KOPT-K1 (cell line): ENCODE data around the gene TNK1.
"Not testable (repeated sequence)": the region's sequence is repeated elsewhere in the genome, so short reads cannot be mapped to it uniquely, and the experiment has no call there.

Source experiments
- H3K27ac ChIP-seq: fragments of 200-600 bp; sonication (generic); 2 replicates; pipeline ENCODE4 v1.5.1; 2016; ENCODE audit warnings: antibody characterized with exemption, mild to moderate bottlenecking, low read depth, low read length; ENCODE audit not compliant: poor library complexity, severe bottlenecking
- H3K36me3 ChIP-seq: fragments of 200-600 bp; sonication (generic); 2 replicates; pipeline ENCODE4 v1.5.1; 2017; ENCODE audit warnings: antibody characterized with exemption, mild to moderate bottlenecking, low read length, moderate library complexity; ENCODE audit not compliant: insufficient read depth
- H3K9me3 ChIP-seq: fragments of 200-600 bp; sonication (generic); 2 replicates; pipeline ENCODE4 v1.5.1; 2017; ENCODE audit warnings: antibody characterized with exemption, low read length, mild to moderate bottlenecking; ENCODE audit not compliant: insufficient read depth, poor library complexity, severe bottlenecking

The TNK1 gene

DNA sequence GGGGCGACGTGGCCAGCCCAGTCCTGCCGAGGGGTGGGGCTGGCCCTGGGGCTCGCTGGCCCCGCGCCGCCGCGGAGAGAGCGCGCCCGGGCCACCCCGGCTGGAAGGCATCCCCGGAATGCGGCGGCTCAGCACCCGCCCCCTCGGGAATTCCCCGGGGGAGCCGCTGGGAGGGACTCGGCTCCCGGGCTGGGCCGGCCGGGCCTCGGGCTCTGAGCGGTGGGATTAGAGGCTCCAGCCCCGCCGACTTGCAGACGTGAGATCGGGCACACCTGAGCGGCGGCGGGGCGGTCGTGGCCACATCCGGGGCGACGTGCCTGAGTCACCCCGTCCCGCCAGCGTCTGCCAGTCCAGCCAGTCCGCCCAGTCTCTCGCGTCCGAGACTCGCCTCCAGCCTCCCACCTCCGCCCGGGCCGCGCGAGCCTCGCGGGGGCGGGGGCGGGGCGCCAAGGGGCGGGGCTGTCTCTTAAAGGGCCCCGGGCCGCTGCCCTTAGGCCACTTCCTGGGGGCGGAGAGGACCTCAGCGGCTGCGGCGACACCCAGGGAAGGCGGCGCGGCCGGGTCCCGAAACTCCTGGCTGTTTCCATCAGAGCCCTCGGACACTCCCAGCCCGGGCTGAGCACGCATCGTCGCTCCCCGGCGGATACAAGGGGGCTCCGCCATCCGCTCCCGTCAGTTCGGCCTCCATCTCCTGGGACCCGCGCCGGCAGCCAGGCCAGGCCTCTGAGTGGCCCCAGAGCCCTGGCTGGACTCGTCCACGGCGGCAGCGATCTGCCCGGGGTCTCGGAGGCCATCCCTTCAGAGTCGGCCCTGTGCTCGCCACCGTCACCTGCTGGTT, 29.0 kb upstream of the TNK1 start, which contains the start of gene KCTD11:
Gene KCTD11, plus strand, starts transcription at position 498 of the 838 bp plus-strand sequence.
- H3K27ac ChIP-seq, result no peak within 1 kb of the TSS
- H3K36me3 ChIP-seq, result peaks cover 65% of the 10 kb centered on the region
- H3K9me3 ChIP-seq, result no peaks in the 10 kb centered on the region

DNA sequence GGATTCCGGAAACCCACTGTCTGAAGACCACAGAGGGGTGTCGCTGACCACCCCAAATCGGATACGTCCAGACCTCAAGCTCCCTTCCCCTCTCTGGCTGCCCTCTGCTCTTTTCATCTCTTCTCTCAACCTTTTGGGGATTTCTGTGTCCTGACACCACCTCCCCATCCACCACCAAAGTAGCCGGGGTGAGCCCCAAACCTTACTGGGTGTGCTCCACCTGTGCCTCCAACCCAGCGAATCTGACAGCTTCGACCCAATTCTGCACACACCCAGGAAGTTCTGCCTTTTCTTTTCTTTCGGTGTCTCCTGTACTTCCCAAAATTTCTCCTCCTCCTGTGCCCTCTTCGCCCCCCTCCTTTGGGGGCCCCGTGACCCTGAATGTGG, 28.4 kb upstream of the TNK1 start:
- Histone ChIP-seq H3K27ac (no peak overlapping the region), H3K9me3 (no peaks in the 10 kb centered on the region), H3K36me3 (peaks cover 59% of the 10 kb centered on the region)

- Histone ChIP-seq H3K27ac (no peak overlapping the region), H3K9me3 (no peaks in the 10 kb centered on the region), H3K36me3 (peaks cover 53% of the 10 kb centered on the region)
Observed at GRCh38 chr17:7352910-7353635, 27.8 kb upstream of the TNK1 start.

DNA sequence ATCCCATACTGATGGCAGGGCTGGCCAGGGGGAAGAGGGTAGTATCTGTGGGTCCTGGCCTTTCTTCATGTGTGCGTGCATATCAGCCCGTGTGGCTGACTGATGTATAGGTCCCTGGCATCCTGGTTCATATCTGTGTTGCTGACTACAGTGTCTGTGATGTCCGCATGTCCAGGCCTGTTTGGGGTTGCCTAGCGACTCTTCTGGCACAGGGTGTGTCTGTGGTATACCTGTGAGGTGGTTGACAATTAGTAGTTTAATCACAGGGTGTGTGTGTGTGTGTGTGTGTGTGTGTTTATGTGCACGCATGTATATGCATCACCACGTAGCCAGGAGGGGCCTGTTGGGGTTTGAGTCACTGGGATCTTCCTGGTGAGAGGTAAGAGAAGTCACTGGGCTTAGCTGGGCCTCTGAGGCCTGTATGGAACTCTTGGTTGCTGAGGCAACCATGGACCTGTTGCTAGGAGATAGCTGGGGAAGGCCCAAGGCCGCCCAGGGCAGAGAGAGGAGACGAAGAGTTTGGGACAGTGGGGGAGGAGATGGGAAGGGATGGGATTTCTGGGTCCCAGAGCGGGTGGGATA, 26.5 kb upstream of the TNK1 start:
- Histone ChIP-seq H3K9me3 (no peaks in the 10 kb centered on the region), H3K36me3 (peaks cover 40% of the 10 kb centered on the region), H3K27ac (no peak overlapping the region)

GRCh38 chr17:7355053-7355452, 25.8 kb upstream of the TNK1 start, which contains the start of gene TMEM95:
TMEM95 (plus strand) TSS chr17:7355156; CDS start chr17:7355205, 49 bp downstream.
- no peaks in the 10 kb centered on the region for H3K9me3 ChIP-seq
- no peak within 1 kb of the TSS for H3K27ac ChIP-seq
- H3K36me3 ChIP-seq, result peaks cover 33% of the 10 kb centered on the region

DNA sequence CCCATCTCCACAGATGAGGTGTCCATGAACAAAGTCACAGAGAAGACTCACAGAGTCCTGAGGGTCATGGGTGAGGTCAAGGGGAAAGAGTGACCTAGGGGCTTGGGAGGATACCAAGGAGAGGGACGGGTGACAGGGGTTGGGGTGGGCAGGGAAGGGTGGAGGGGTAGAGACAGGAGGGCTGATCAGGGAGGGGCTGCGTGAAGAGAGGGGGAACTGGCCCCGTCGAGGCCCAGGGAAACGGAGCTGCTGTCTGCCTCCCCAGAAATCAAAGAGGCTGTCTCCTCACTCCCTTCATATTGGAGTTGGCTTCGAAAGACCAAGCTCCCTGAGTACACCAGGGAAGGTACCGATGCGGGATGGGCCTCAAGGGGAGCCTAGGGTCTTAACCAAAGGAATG, 25.3 kb upstream of the TNK1 start:
- Histone ChIP-seq H3K36me3 (peaks cover 33% of the 10 kb centered on the region), H3K27ac (no peak overlapping the region), H3K9me3 (no peaks in the 10 kb centered on the region)

- no peaks in the 10 kb centered on the region for H3K9me3 ChIP-seq
- no peak overlapping the region for H3K27ac ChIP-seq
- peaks cover 28% of the 10 kb centered on the region for H3K36me3 ChIP-seq
Observed at GRCh38 chr17:7356072-7356549, 24.8 kb upstream of the TNK1 start.

GRCh38 chr17:7356756-7357155, 24.1 kb upstream of the TNK1 start:
- H3K9me3 ChIP-seq, result no peaks in the 10 kb centered on the region

GRCh38 chr17:7357381-7357780, 23.5 kb upstream of the TNK1 start:
- Histone ChIP-seq H3K9me3 (no peaks in the 10 kb centered on the region), H3K36me3 (peaks cover 16% of the 10 kb centered on the region)

More at GRCh38 chr17:7356756-7357155, 24.1 kb upstream of the TNK1 start:
- Histone ChIP-seq H3K36me3 (peaks cover 22% of the 10 kb centered on the region), H3K27ac (no peak overlapping the region)

DNA sequence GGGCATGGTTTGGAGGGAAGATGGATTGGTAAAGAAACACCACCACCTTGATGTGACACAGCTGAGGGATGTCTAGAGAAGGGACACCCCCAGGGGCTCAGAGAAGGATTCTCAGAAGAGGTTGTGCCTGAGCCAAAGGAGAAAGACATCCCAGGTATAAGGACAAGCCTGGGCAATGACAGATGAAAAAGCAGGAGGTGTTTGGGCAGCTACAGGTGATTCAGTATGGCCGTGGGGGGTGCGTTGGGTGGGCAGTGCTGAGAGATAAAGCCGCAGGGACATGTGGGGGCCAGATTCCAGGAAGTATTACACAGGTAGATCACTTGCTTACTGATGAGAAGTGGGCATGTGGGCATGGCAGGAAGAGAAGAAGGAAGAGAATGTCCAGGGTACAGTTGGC, 19.0 kb upstream of the TNK1 start:
- Histone ChIP-seq H3K27ac (no peak overlapping the region), H3K36me3 (no peaks in the 10 kb centered on the region), H3K9me3 (no peaks in the 10 kb centered on the region)

More at GRCh38 chr17:7357381-7357780, 23.5 kb upstream of the TNK1 start:
- H3K27ac ChIP-seq, result no peak overlapping the region

GRCh38 chr17:7363311-7363710, 17.6 kb upstream of the TNK1 start:
- H3K9me3 ChIP-seq, result no peaks in the 10 kb centered on the region
- no peak overlapping the region for H3K27ac ChIP-seq
- H3K36me3 ChIP-seq, result no peaks in the 10 kb centered on the region

- not testable (repeated sequence) for H3K9me3 ChIP-seq, H3K27ac ChIP-seq, H3K36me3 ChIP-seq
Observed at GRCh38 chr17:7365963-7366362, 14.9 kb upstream of the TNK1 start.

DNA sequence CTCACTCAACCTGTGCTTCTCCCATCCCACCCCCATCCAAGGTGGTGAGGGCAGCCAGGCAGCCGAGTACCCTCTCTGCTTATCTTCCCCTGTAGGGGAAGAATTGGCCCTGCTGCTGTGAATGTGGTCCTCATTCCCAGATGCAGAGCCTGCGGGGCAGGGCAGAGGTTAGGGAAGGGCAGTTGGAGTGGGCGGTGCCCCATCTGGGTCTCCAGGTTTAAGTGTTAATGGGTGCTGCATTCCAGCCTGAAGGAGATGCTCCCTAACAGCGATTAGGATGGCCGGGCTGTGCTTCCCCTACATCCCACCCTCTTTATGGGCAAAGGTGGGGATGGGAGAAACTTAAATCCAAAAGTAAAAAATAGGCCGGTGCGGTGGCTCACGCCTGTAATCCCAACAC, 13.8 kb upstream of the TNK1 start:
- H3K27ac ChIP-seq, result no peak overlapping the region

GRCh38 chr17:7367918-7368598, 12.8 kb upstream of the TNK1 start:
- Histone ChIP-seq H3K9me3 (no peaks in the 10 kb centered on the region), H3K36me3 (no peaks in the 10 kb centered on the region), H3K27ac (no peak overlapping the region)

More for the DNA sequence above, 13.8 kb upstream of the TNK1 start:
- H3K36me3 ChIP-seq, result no peaks in the 10 kb centered on the region
- H3K9me3 ChIP-seq, result no peaks in the 10 kb centered on the region

DNA sequence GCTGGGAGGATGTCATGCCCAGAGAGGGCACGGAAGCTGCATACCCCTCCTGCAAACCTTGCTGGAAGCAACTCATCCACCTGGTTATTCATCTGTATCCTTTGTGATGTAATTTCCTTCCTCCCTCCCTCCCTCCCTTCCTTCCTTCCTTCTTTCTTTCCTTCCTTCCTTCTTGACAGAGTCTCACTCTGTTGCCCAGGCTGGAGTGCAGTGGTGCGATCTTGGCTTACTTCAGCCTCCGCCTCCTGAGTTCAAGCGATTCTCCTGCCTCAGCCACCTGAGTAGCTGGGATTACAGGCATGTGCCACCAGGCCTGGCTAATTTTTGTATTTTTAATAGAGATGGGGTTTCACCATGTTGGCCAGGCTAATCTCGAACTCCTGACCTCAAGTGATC, 12.3 kb upstream of the TNK1 start:
- not testable (repeated sequence) for H3K9me3 ChIP-seq, H3K27ac ChIP-seq, H3K36me3 ChIP-seq
